ENCODE results near the gene NDUFA11. TPM values are rescaled to one million over a fixed set of nuclear protein-coding genes. Genes with fewer than 3 reads are reported as not detected.
"Not testable (repeated sequence)": the region's sequence is repeated elsewhere in the genome, so short reads cannot be mapped to it uniquely, and the experiment has no call there.

NDUFA11 gene
- total RNA-seq, 2 experiments from 2014 or later: 280 to 293 TPM

- ChIA-PET POLR2A (no interaction called here), CTCF (ENCODE audit: unreplicated experiment) (no interaction called here)
- no TSS peak for BruUV-seq (replicated peaks)
- TF ChIP-seq EZH2phosphoT487 (IDR thresholded peaks at IDR 0.05; ENCODE audit: borderline replicate concordance, low read depth, low read length): no peak
- TF ChIP-seq CTCF (conservative IDR thresholded peaks at IDR 0.05; ENCODE audit: low read length): no peak
- H3K4me1 ChIP-seq (ENCODE audit: insufficient read depth, low read length, poor library complexity, severe bottlenecking): no peaks in the 10 kb centered on the region
- no peaks in the 10 kb centered on the region for H3K79me2 ChIP-seq (ENCODE audit: insufficient read depth, low read depth, low read length)
- no peak overlapping the region for H3K27ac ChIP-seq (ENCODE audit: low read depth, low read length, poor library complexity, severe bottlenecking)
- intact Hi-C loops (cut with micrococcal nuclease; ENCODE audit: unreplicated experiment): no loop called here
- H3K4me2 ChIP-seq (ENCODE audit: low read length): no peak overlapping the region
- no peaks in the 10 kb centered on the region for H3K9me2 ChIP-seq (ENCODE audit: insufficient read depth, low read length)
- H4K20me1 ChIP-seq (ENCODE audit: insufficient read depth, low read length): no peaks in the 10 kb centered on the region
- no peak for DNase-seq (ENCODE audit: low spot score)
- H3K9me3 ChIP-seq (ENCODE audit: low read length): no peaks in the 10 kb centered on the region
- H3K36me3 ChIP-seq (ENCODE audit: insufficient read depth, low read length): no peaks in the 10 kb centered on the region
- no peak overlapping the region for H3K4me3 ChIP-seq (ENCODE audit: low read depth, low read length, poor library complexity, severe bottlenecking)
- no peak overlapping the region for H2AFZ ChIP-seq (ENCODE audit: low read length)
Measured at GRCh38 chr19:5889288-5889971, 14.2 kb downstream of the NDUFA11 start.

- POLR2A ChIA-PET; intact Hi-C loops (cut with micrococcal nuclease; ENCODE audit: unreplicated experiment); H3K4me3 ChIP-seq (ENCODE audit: low read depth, low read length, poor library complexity, severe bottlenecking); H3K79me2 ChIP-seq (ENCODE audit: insufficient read depth, low read depth, low read length); H2AFZ ChIP-seq (ENCODE audit: low read length); H3K9me2 ChIP-seq (ENCODE audit: insufficient read depth, low read length); H3K4me2 ChIP-seq (ENCODE audit: low read length); H3K4me1 ChIP-seq (ENCODE audit: insufficient read depth, low read length, poor library complexity, severe bottlenecking); H3K9me3 ChIP-seq (ENCODE audit: low read length); H3K36me3 ChIP-seq (ENCODE audit: insufficient read depth, low read length); H4K20me1 ChIP-seq (ENCODE audit: insufficient read depth, low read length); H3K27ac ChIP-seq (ENCODE audit: low read depth, low read length, poor library complexity, severe bottlenecking); BruUV-seq (replicated peaks): not testable (repeated sequence)
- peak; percentile 29 for DNase-seq (ENCODE audit: low spot score)
- CTCF ChIA-PET (ENCODE audit: unreplicated experiment): interaction anchor here (0.6 kb wide), 1 partner anchor 81 kb away, joined by 3 read pairs; no protein-coding TSS in a partner anchor
Measured at GRCh38 chr19:5884065-5884811, 19.4 kb downstream of the NDUFA11 start.

- BruUV-seq (replicated peaks): not testable (repeated sequence)
Measured at GRCh38 chr19:5883157-5883873, 20.3 kb downstream of the NDUFA11 start.

More at GRCh38 chr19:5883157-5883873, 20.3 kb downstream of the NDUFA11 start:
- DNase-seq (ENCODE audit: low spot score); H3K9me2 ChIP-seq (ENCODE audit: insufficient read depth, low read length); POLR2A ChIA-PET; H3K4me2 ChIP-seq (ENCODE audit: low read length); H3K79me2 ChIP-seq (ENCODE audit: insufficient read depth, low read depth, low read length); H3K36me3 ChIP-seq (ENCODE audit: insufficient read depth, low read length); H3K27ac ChIP-seq (ENCODE audit: low read depth, low read length, poor library complexity, severe bottlenecking); intact Hi-C loops (cut with micrococcal nuclease; ENCODE audit: unreplicated experiment); H3K4me1 ChIP-seq (ENCODE audit: insufficient read depth, low read length, poor library complexity, severe bottlenecking); H4K20me1 ChIP-seq (ENCODE audit: insufficient read depth, low read length); CTCF ChIA-PET (ENCODE audit: unreplicated experiment); H3K9me3 ChIP-seq (ENCODE audit: low read length); H3K4me3 ChIP-seq (ENCODE audit: low read depth, low read length, poor library complexity, severe bottlenecking); H2AFZ ChIP-seq (ENCODE audit: low read length): not testable (repeated sequence)

Measured in OCI-LY7 (cell line).